Psoas muscle (tissue), 8 donors: ENCODE measurements around the gene SLC19A2. TPM values are rescaled to one million over a fixed set of nuclear protein-coding genes. Genes with fewer than 3 reads are reported as not detected.

Source experiments
- ATAC-seq, 4 donors: fragments of 200-7000 bp; cut with Tn5 transposase; one replicate each; pipeline ENCODE4 v1.9.1; 2020; ENCODE audit warnings: moderate library complexity in 3 of 4, mild to moderate bottlenecking in 2 of 4
- DNase-seq, 2 donors: peaks; one replicate each; pipeline ENCODE4 v3.0.0-alpha.2; 2020
- H3K27ac ChIP-seq: fragments of 200-600 bp; one replicate; pipeline ENCODE4 v1.8.0; 2022
- H3K27me3 ChIP-seq, 3 donors: fragments of 200-600 bp in 1 of 3; one replicate each; pipeline versions ENCODE4 v1.6.1 to v1.8.0; 2013 to 2022; ENCODE audit warnings: low read length in 2 of 3, mild to moderate bottlenecking in 2 of 3, moderate library complexity in 1 of 3; ENCODE audit not compliant: insufficient read depth in 3 of 3
- H3K36me3 ChIP-seq, 2 donors: fragments of 200-600 bp in 1 of 2; one replicate each; pipeline versions ENCODE4 v1.6.1 to v1.8.0; 2013 to 2022; ENCODE audit warnings: low read depth in 1 of 2, mild to moderate bottlenecking in 1 of 2, moderate library complexity in 1 of 2; ENCODE audit not compliant: insufficient read depth in 1 of 2
- H3K4me1 ChIP-seq: fragments of 200-600 bp; one replicate; pipeline ENCODE4 v1.8.0; 2022
- H3K4me3 ChIP-seq: fragments of 200-600 bp; one replicate; pipeline ENCODE4 v1.8.0; 2022; ENCODE audit warnings: mild to moderate bottlenecking
- H3K9me3 ChIP-seq: fragments of 200-600 bp; one replicate; pipeline ENCODE4 v1.8.0; 2022
- WGBS, 3 donors: extraction: QIAGEN DNeasy Blood & Tissue Kit; methylation state at CpG; one replicate each; pipeline versions ENCODE4 v1.1.6 to v1.1.7; 2013; 5-methylcytosine and 5-hydroxymethylcytosine counted together
- intact Hi-C, 2 donors: fragments of 100-400 bp; cut with DNase I; formaldehyde crosslinking; loops; one replicate each; pipeline versions ENCODE4 v1.11.0 to v1.14.2; 2022
- polyA plus RNA-seq, 3 donors: library from polyadenylated mRNA; stranded (reverse); fragments of 200-250 nt; gene quantifications; one replicate each; pipeline ENCODE4 v1.2.3, GENCODE V29; 2013
- total RNA-seq, 4 donors: library from RNA; stranded (reverse); fragmentation: NEBNext Ultra II Directional in 2 of 4; extraction: Animal tissue kit (Norgen Biotek cat#: 25700) in 2 of 4; gene quantifications; one replicate each; pipeline versions ENCODE4 v1.2.1 to v1.2.4, GENCODE V29; 2021 to 2023
- TF ChIP-seq, protein P1 (sequence below): fragments of 200-600 bp; IDR thresholded peaks from one replicate; pipeline ENCODE4 v1.8.0; 2022; ENCODE audit warnings: antibody characterized with exemption
- donor health status: healthy with polysubstance abuse.
- donor health status: DM: no; HTN: no; CAD: no; lungs with moderate emphysema.
- donor health status: Bipolar disorder and iron deficiency.
- donor health status: healthy.
- donor health status: DM: yes; HTN: yes; CAD: no.
- donor health status: DM: no; HTN: no; CAD: no.
- donor health status: DM: no; HTN: no; CAD: no.
- donor health status: DM: yes; HTN: yes; CAD: no.

SLC19A2 gene
- total and polyA plus RNA-seq, 7 donors = 23.6 to 151 (median 135) TPM

DNA sequence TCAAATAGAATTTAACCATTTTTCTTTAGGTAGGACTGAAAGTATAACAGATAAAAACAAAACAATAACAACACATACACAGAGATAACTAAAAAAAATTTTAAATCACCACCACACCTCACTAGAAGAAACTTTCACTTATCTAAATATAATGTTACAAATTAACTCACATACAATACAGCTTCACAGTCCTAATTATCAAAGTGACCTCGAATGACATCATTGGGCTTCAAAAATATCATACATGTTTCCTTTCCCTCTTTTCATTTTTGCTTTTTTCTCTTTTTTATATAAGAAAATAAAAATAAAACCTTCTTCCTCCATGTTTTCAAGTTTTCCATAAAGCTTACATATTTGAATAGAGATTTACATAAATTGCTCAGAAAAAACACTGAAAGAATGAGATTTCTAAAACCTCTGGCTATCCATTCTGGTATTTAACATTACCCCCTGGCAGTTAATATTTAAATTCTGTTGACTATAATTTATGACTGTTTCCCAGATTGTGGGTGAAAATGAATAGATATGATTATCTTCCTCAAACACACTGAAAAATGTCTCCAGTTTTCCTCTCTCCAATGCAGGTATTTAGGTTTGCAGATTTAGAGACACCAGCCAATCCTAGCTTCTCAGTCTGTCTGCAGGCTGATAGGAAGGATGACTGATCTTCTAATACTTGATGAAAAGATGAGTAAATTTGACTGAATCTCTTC, 40.5 kb upstream of the SLC19A2 start:
- 89 to 95% (median 91%) methylated on average over 1 of the region's 1 CpG for WGBS, 3 donors
- no peak for DNase-seq
- Histone ChIP-seq H3K4me3 (no peak overlapping the region), H3K27ac (no peak overlapping the region), H3K9me3 (no peaks in the 10 kb centered on the region), H3K27me3 (no peaks in the 10 kb centered on the region), H3K36me3 (no peaks in the 10 kb centered on the region), H3K4me1 (no peaks in the 10 kb centered on the region)
- intact Hi-C loops = no loop called here
- no peak for ATAC-seq
- TF ChIP-seq, protein P1, sequence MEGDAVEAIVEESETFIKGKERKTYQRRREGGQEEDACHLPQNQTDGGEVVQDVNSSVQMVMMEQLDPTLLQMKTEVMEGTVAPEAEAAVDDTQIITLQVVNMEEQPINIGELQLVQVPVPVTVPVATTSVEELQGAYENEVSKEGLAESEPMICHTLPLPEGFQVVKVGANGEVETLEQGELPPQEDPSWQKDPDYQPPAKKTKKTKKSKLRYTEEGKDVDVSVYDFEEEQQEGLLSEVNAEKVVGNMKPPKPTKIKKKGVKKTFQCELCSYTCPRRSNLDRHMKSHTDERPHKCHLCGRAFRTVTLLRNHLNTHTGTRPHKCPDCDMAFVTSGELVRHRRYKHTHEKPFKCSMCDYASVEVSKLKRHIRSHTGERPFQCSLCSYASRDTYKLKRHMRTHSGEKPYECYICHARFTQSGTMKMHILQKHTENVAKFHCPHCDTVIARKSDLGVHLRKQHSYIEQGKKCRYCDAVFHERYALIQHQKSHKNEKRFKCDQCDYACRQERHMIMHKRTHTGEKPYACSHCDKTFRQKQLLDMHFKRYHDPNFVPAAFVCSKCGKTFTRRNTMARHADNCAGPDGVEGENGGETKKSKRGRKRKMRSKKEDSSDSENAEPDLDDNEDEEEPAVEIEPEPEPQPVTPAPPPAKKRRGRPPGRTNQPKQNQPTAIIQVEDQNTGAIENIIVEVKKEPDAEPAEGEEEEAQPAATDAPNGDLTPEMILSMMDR = no peak

DNA sequence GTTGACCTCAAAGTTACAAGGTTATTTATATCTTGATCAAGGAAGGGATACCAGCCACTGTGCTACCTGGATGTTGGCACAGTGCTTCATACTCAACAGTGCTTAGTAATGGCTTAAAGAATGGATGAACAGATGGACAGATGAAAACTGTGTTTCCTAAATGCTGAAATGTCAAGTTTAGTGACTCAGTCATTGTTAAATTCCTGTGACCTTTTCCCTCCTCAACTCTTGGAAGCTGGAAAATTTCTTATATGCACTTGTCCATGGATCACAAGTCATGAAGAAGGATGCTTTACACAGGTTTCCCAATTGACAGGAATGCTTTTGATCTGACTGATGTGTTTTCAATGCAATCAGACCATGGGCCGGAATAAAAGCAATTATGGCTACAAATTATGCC, 39.6 kb upstream of the SLC19A2 start:
- TF ChIP-seq, protein P1 = no peak
- DNase-seq (no peak), ATAC-seq (no peak)
- intact Hi-C loops = no loop called here
- H3K27ac ChIP-seq = no peak overlapping the region
- H3K4me1 ChIP-seq = no peaks in the 10 kb centered on the region
- 92 to 95% (median 93%) methylated on average over 1 of the region's 1 CpG for WGBS, 3 donors
- no peaks in the 10 kb centered on the region for H3K27me3 ChIP-seq
- H3K36me3 ChIP-seq = no peaks in the 10 kb centered on the region
- H3K4me3 ChIP-seq = no peak overlapping the region
- H3K9me3 ChIP-seq = no peaks in the 10 kb centered on the region

DNA sequence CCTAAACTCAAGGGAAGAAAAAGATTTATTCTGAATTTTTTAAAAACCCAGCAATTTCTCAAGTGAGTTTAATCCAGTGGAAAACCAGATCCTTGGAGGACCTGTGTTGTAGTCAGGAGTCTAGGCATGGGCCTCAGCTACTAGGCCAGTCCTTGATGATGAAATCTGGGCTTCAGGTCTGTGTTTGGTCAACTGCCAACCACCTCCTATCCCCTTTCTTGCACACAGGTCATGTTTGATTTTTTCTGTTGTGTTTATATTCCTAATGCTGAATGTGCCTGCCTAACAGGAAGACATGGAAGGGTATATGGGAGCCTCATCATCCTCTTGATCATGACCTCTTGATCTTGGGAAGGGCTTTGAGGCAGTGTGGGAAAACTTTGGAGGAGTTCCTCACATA, 38.2 kb upstream of the SLC19A2 start:
- H3K36me3 ChIP-seq = no peaks in the 10 kb centered on the region
- H3K27ac ChIP-seq = no peak overlapping the region
- no peak overlapping the region for H3K4me3 ChIP-seq
- DNase-seq (no peak), ATAC-seq (no peak)
- H3K9me3 ChIP-seq = no peaks in the 10 kb centered on the region
- TF ChIP-seq, protein P1 = no peak
- H3K4me1 ChIP-seq = no peaks in the 10 kb centered on the region
- intact Hi-C loops = no loop called here
- no peaks in the 10 kb centered on the region for H3K27me3 ChIP-seq

DNA sequence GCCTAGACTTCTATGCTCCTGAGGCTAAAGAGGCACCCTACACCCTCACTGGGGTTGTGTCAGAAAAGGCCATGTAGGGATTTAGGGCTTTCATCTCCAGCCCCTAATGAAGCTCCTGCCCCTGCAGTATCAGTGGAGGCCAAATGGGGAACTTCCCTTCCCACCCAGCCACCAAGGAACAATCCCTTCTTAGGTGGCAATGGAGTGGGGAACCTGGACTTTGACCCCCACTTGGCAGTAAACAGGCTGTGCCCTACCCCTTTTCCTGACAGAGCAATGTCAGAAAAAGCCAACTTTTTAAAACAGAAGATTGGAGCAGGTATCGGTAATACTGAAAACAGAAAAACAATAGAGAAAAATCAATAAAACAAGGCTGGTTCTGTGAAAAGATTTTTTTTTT, 35.5 kb upstream of the SLC19A2 start:
- intact Hi-C loops = no loop called here
- 98 to 100% (median 100%) methylated on average over 1 of the region's 1 CpG for WGBS, 3 donors
- Histone ChIP-seq H3K27ac (no peak overlapping the region), H3K36me3 (no peaks in the 10 kb centered on the region), H3K27me3 (no peaks in the 10 kb centered on the region), H3K9me3 (no peaks in the 10 kb centered on the region), H3K4me1 (no peaks in the 10 kb centered on the region), H3K4me3 (no peak overlapping the region)
- DNase-seq (no peak), ATAC-seq (no peak)
- TF ChIP-seq, protein P1 = no peak
